SU-DHL-6 (cell line): ENCODE measurements around the gene IRX5.

Source experiments
- H2AFZ ChIP-seq: fragments of 200-600 bp; sonication (generic); 2 replicates; pipeline ENCODE4 v1.6.1; 2014; ENCODE audit warnings: low read depth, mild to moderate bottlenecking, moderate library complexity, mixed read lengths, antibody characterized with exemption, low read length; ENCODE audit not compliant: severe bottlenecking
- H3F3A ChIP-seq: fragments of 200-600 bp; shearing (Covaris generic); 2 replicates; pipeline ENCODE4 v1.6.0; 2016; ENCODE audit warnings: antibody characterized with exemption, mild to moderate bottlenecking; ENCODE audit not compliant: insufficient read depth
- H3K27ac ChIP-seq: fragments of 200-600 bp; sonication (generic); 2 replicates; pipeline ENCODE4 v1.5.1; 2016; ENCODE audit warnings: low read depth, mild to moderate bottlenecking, low read length, moderate library complexity, mixed read lengths
- H3K27me3 ChIP-seq: fragments of 200-600 bp; sonication (generic), shearing (Covaris generic); 2 replicates; pipeline ENCODE4 v1.6.0; 2014; ENCODE audit warnings: mild to moderate bottlenecking, low read length
- H3K36me3 ChIP-seq: fragments of 200-600 bp; sonication (generic); 2 replicates; pipeline ENCODE4 v1.6.1; 2014; ENCODE audit warnings: mild to moderate bottlenecking, low read length, mixed read lengths
- H3K4me2 ChIP-seq: fragments of 300-600, 200-600 bp; shearing (Covaris generic), sonication (generic); 2 replicates; pipeline ENCODE4 v1.6.0; 2014; ENCODE audit warnings: low read length, low read depth, mild to moderate bottlenecking; ENCODE audit not compliant: poor library complexity, severe bottlenecking
- H3K4me3 ChIP-seq: fragments of 200-600 bp; sonication (generic); 2 replicates; pipeline ENCODE4 v1.5.1; 2014; ENCODE audit warnings: antibody characterized with exemption, low read length, mild to moderate bottlenecking, mixed read lengths; ENCODE audit not compliant: insufficient read depth, poor library complexity, severe bottlenecking
- H3K79me2 ChIP-seq: fragments of 200-600 bp; sonication (generic); 2 replicates; pipeline ENCODE4 v1.6.1; 2014; ENCODE audit warnings: mild to moderate bottlenecking, low read length, moderate library complexity; ENCODE audit not compliant: insufficient read depth
- H3K9ac ChIP-seq: fragments of 200-600 bp; sonication (generic); 2 replicates; pipeline ENCODE4 v1.7.0; 2014; ENCODE audit warnings: mild to moderate bottlenecking, low read length
- H3K9me2 ChIP-seq: fragments of 200-600 bp; sonication (generic); replicated peaks from 2 replicates; pipeline ENCODE4 v1.6.1; 2014; ENCODE audit warnings: low read length; ENCODE audit not compliant: insufficient read depth
- H3K9me3 ChIP-seq: fragments of 200-600 bp; sonication (generic); 2 replicates; pipeline ENCODE4 v1.6.1; 2014; ENCODE audit warnings: low read length, mixed read lengths; ENCODE audit not compliant: insufficient read depth
- H4K20me1 ChIP-seq: fragments of 200-600 bp; sonication (generic); 2 replicates; pipeline ENCODE4 v1.6.1; 2014; ENCODE audit warnings: low read depth, mild to moderate bottlenecking, antibody characterized with exemption, low read length, moderate library complexity, mixed read lengths
- CTCF ChIP-seq: fragments of 200-600 bp; sonication (generic); IDR thresholded peaks from one replicate; pipeline ENCODE4 v1.5.1; 2017; ENCODE audit warnings: antibody characterized with exemption, mild to moderate bottlenecking, low read length, moderate library complexity; ENCODE audit not compliant: insufficient read depth, poor library complexity, severe bottlenecking
- EZH2phosphoT487 ChIP-seq: fragments of 200-600 bp; sonication (generic), shearing (Covaris generic); conservative IDR thresholded peaks from 2 replicates; pipeline ENCODE4 v1.6.1; 2018; ENCODE audit warnings: mild to moderate bottlenecking, antibody characterized with exemption, low read length, moderate library complexity, mixed read lengths

Gene IRX5

GRCh38 chr16:54936979-54937670 is 6.5 kb downstream of the IRX5 start:
- H3K36me3 ChIP-seq: no peaks in the 10 kb centered on the region
- H3K4me2 ChIP-seq: no peak overlapping the region
- H3K27me3 ChIP-seq: no peaks in the 10 kb centered on the region
- no peaks in the 10 kb centered on the region for H3K79me2 ChIP-seq
- H3K9me3 ChIP-seq: no peaks in the 10 kb centered on the region
- H3K9me2 ChIP-seq: no peaks in the 10 kb centered on the region
- no peaks in the 10 kb centered on the region for H3F3A ChIP-seq
- no peak overlapping the region for H3K9ac ChIP-seq
- H3K27ac ChIP-seq: no peak overlapping the region
- H3K4me3 ChIP-seq: no peak overlapping the region
- no peaks in the 10 kb centered on the region for H4K20me1 ChIP-seq
- TF ChIP-seq EZH2phosphoT487: no peak
- no peak for TF ChIP-seq CTCF
- H2AFZ ChIP-seq: no peak overlapping the region

- H3K9me2 ChIP-seq: no peaks in the 10 kb centered on the region
- no peak overlapping the region for H2AFZ ChIP-seq
- TF ChIP-seq CTCF (no peak), EZH2phosphoT487 (no peak)
- no peak overlapping the region for H3K4me3 ChIP-seq
- H4K20me1 ChIP-seq: no peaks in the 10 kb centered on the region
- no peaks in the 10 kb centered on the region for H3K79me2 ChIP-seq
- H3K9me3 ChIP-seq: no peaks in the 10 kb centered on the region
- H3F3A ChIP-seq: no peaks in the 10 kb centered on the region
- H3K27ac ChIP-seq: no peak overlapping the region
- H3K27me3 ChIP-seq: no peaks in the 10 kb centered on the region
- H3K4me2 ChIP-seq: no peak overlapping the region
- H3K9ac ChIP-seq: no peak overlapping the region
- H3K36me3 ChIP-seq: no peaks in the 10 kb centered on the region
Observed at GRCh38 chr16:54937671-54938211, 7.1 kb downstream of the IRX5 start.

GRCh38 chr16:54938212-54939028 is 7.8 kb downstream of the IRX5 start:
- H3K9ac ChIP-seq: no peak overlapping the region
- H3K27me3 ChIP-seq: no peaks in the 10 kb centered on the region
- no peak overlapping the region for H3K4me2 ChIP-seq
- TF ChIP-seq CTCF (no peak), EZH2phosphoT487 (no peak)
- H3F3A ChIP-seq: no peaks in the 10 kb centered on the region
- no peak overlapping the region for H3K4me3 ChIP-seq
- no peak overlapping the region for H2AFZ ChIP-seq
- no peaks in the 10 kb centered on the region for H3K79me2 ChIP-seq
- no peak overlapping the region for H3K27ac ChIP-seq
- H3K9me3 ChIP-seq: no peaks in the 10 kb centered on the region
- H3K36me3 ChIP-seq: no peaks in the 10 kb centered on the region
- H4K20me1 ChIP-seq: no peaks in the 10 kb centered on the region
- H3K9me2 ChIP-seq: no peaks in the 10 kb centered on the region
